Endothelial cell of umbilical vein (primary cell): ENCODE measurements around the gene FAM83F. TPM values are rescaled to one million over a fixed set of nuclear protein-coding genes. Genes with fewer than 3 reads are reported as not detected.

Source experiments
- BruUV-seq: library from RNA; stranded (reverse); fragments of 400-500 nt; replicated peaks from 2 replicates; lab custom pipeline; 2021; lab: Mats Ljungman, UMichigan
- CTCF ChIA-PET: fragments of 300-600, 350-600 bp; sonication (Branson Sonifier 250); formaldehyde crosslinking; loops from one replicate; lab custom pipeline; 2021; ENCODE audit warnings: antibody characterized with exemption, inconsistent platforms; lab: Charles Lee
- POLR2A ChIA-PET: fragments of 300-600, 350-600 bp; sonication (Branson Sonifier 250); formaldehyde crosslinking; loops from one replicate; lab custom pipeline; 2021; ENCODE audit warnings: antibody characterized with exemption, inconsistent platforms; lab: Charles Lee
- DNase-seq: peaks from one replicate; pipeline ENCODE4 v3.0.0-alpha.2; 2011; ENCODE audit warnings: low read depth, low spot score
- FAIRE-seq: peaks from 2 replicates; lab custom pipeline; 2011; peaks lifted over from hg19 to GRCh38; lab: Jason Lieb, UNC
- H2AFZ ChIP-seq: 2 replicates; pipeline ENCODE4 v1.6.0; 2012; ENCODE audit warnings: low read depth, low read length, control low read depth, inconsistent platforms
- H3K27ac ChIP-seq: 2 replicates; pipeline ENCODE4 v1.5.1; 2011; ENCODE audit warnings: low read depth, mild to moderate bottlenecking, control low read depth, low read length, moderate library complexity; ENCODE audit not compliant: insufficient read depth
- H3K27me3 ChIP-seq, 2 experiments: 2 replicates each; pipeline versions ENCODE4 v1.6.0 to v1.6.1; 2011; ENCODE audit warnings: low read length in 2 of 2, mixed read lengths in 1 of 2; ENCODE audit not compliant: control insufficient read depth in 2 of 2, insufficient read depth in 2 of 2
- H3K36me3 ChIP-seq, 2 experiments: 2 replicates in 1 of 2; 3 replicates in 1 of 2; pipeline ENCODE4 v1.5.1; 2011; ENCODE audit warnings: low read length in 2 of 2, mild to moderate bottlenecking in 1 of 2, moderate library complexity in 1 of 2; ENCODE audit not compliant: control insufficient read depth in 2 of 2, insufficient read depth in 2 of 2; ENCODE audit errors: extremely low read depth in 1 of 2
- H3K4me1 ChIP-seq: 3 replicates; pipeline ENCODE4 v1.5.1; 2011; ENCODE audit warnings: mild to moderate bottlenecking, low read length; ENCODE audit not compliant: control insufficient read depth, insufficient read depth; ENCODE audit errors: extremely low read depth
- H3K4me2 ChIP-seq: 2 replicates; pipeline ENCODE4 v1.6.1; 2011; ENCODE audit warnings: low read length, control low read depth, mixed read lengths; ENCODE audit not compliant: insufficient read depth
- H3K4me3 ChIP-seq, 3 experiments: fragments of 200-600 bp in 1 of 3; sonication (generic), shearing (Covaris generic) in 1 of 3; replicated peaks in 1 of 3; 2 replicates each; pipeline ENCODE4 v1.5.1; 2011 to 2016; ENCODE audit warnings: control low read depth in 3 of 3, low read length in 3 of 3, mild to moderate bottlenecking in 2 of 3, inconsistent platforms in 1 of 3, low read depth in 1 of 3, moderate library complexity in 1 of 3; ENCODE audit not compliant: insufficient read depth in 1 of 3
- H3K79me2 ChIP-seq: 2 replicates; pipeline ENCODE4 v1.6.0; 2012; ENCODE audit warnings: low read length, inconsistent platforms; ENCODE audit not compliant: control insufficient read depth, insufficient read depth
- H3K9ac ChIP-seq: replicated peaks from 2 replicates; pipeline ENCODE3; 2011; ENCODE audit warnings: low read length, control low read depth; ENCODE audit not compliant: insufficient read depth; ENCODE audit errors: extremely low read depth
- H3K9me1 ChIP-seq: replicated peaks from 3 replicates; pipeline ENCODE4 v1.6.0; 2011; ENCODE audit warnings: mild to moderate bottlenecking, low read length; ENCODE audit not compliant: control insufficient read depth, insufficient read depth; ENCODE audit errors: extremely low read depth
- H3K9me3 ChIP-seq: replicated peaks from 2 replicates; pipeline ENCODE4 v1.5.1; 2012; ENCODE audit warnings: low read length, inconsistent platforms; ENCODE audit not compliant: control insufficient read depth, insufficient read depth
- H4K20me1 ChIP-seq: replicated peaks from 2 replicates; pipeline ENCODE3; 2011; ENCODE audit warnings: mild to moderate bottlenecking, low read length; ENCODE audit not compliant: control insufficient read depth, insufficient read depth; ENCODE audit errors: extremely low read depth
- CTCF ChIP-seq, 2 donors: IDR thresholded peaks; 1 replicate in 1 of 2; 2 replicates in 1 of 2; pipeline ENCODE4 v1.5.1; 2011; ENCODE audit warnings: low read length in 2 of 2, mild to moderate bottlenecking in 2 of 2, moderate library complexity in 2 of 2, control low read depth in 1 of 2, inconsistent platforms in 1 of 2, low read depth in 1 of 2; ENCODE audit not compliant: insufficient read depth in 1 of 2; ENCODE audit errors: extremely low read depth in 1 of 2
- EZH2 ChIP-seq: IDR thresholded peaks from 2 replicates; pipeline ENCODE4 v1.6.1; 2012; ENCODE audit warnings: borderline replicate concordance, low read depth, mild to moderate bottlenecking, moderate library complexity, low read length, inconsistent platforms; ENCODE audit not compliant: severe bottlenecking
- FOS ChIP-seq: IDR thresholded peaks from 2 replicates; pipeline ENCODE4 v1.6.1; 2011; ENCODE audit warnings: mild to moderate bottlenecking, low read length, moderate library complexity, borderline replicate concordance; ENCODE audit not compliant: insufficient read depth
- GATA2 ChIP-seq: IDR thresholded peaks from 2 replicates; pipeline ENCODE4 v1.7.0; 2011; ENCODE audit warnings: low read depth, mild to moderate bottlenecking, moderate library complexity, mixed read lengths, low read length; ENCODE audit not compliant: insufficient read length, insufficient read depth
- JUN ChIP-seq: IDR thresholded peaks from 2 replicates; pipeline ENCODE4 v1.6.1; 2011; ENCODE audit warnings: borderline replicate concordance, low read depth; ENCODE audit not compliant: insufficient read length, insufficient read depth
- MAX ChIP-seq: IDR thresholded peaks from 2 replicates; pipeline ENCODE4 v1.6.1; 2011; ENCODE audit not compliant: insufficient read depth, insufficient read length
- MYC ChIP-seq: IDR thresholded peaks from one replicate; pipeline ENCODE4 v1.6.1; 2011; ENCODE audit warnings: mild to moderate bottlenecking, low read depth, low read length
- POLR2A ChIP-seq: IDR thresholded peaks from 2 replicates; pipeline ENCODE4 v1.6.1; 2012; ENCODE audit warnings: low read depth, mild to moderate bottlenecking, control low read depth, low read length
- POLR2AphosphoS5 ChIP-seq: IDR thresholded peaks from 2 replicates; pipeline ENCODE4 v1.6.1; 2012; ENCODE audit warnings: low read depth, mild to moderate bottlenecking, control low read depth, low read length, moderate library complexity; ENCODE audit not compliant: insufficient read depth
- dilution Hi-C: fragments of 300-500 bp; cut with MboI; formaldehyde crosslinking; loops from one replicate; pipeline ENCODE4 v1.15.0; 2019; ENCODE audit warnings: low sequenced_read_pairs; ENCODE audit not compliant: extremely low pct_ligation_motif_present
- intact Hi-C: fragments of 100-400 bp; cut with micrococcal nuclease; formaldehyde crosslinking; loops from one replicate; pipeline ENCODE4 v1.10.0; 2022
- polyA plus RNA-seq, 4 experiments: library from polyadenylated mRNA; depleted of rRNA in 3 of 4; stranded (reverse) in 3 of 4; unstranded in 1 of 4; fragments of >200 nt; gene quantifications; 2 replicates each; pipeline versions ENCODE4 v1.2.1 to v1.2.3, GENCODE V29; 2011 to 2012; ENCODE audit warnings: missing spikeins in 1 of 4
- total RNA-seq: library from RNA; stranded (reverse); gene quantifications from 2 replicates; pipeline ENCODE4 v1.2.3, GENCODE V29; 2021

Gene FAM83F
- total and polyA plus RNA-seq, 2 donors (not counting 3 experiments of a cell fraction or from before 2014, with no cell fraction given): not detected

- Histone ChIP-seq H3K4me2 (no peak overlapping the region), H4K20me1 (peaks cover 6% of the 10 kb centered on the region), H3K79me2 (no peaks in the 10 kb centered on the region), H3K4me1 (no peaks in the 10 kb centered on the region), H3K36me3 (no peaks in the 10 kb centered on the region), H3K9me3 (no peaks in the 10 kb centered on the region), H3K9ac (no peak overlapping the region), H3K27me3 (peaks cover 17 to 29% of the 10 kb centered on the region in 2 experiments), H3K4me3 (no peak overlapping the region), H2AFZ (no peak overlapping the region), H3K27ac (no peak overlapping the region), H3K9me1 (no peaks in the 10 kb centered on the region)
- FAIRE-seq: no peak
- TF ChIP-seq MAX (no peak), MYC (no peak), EZH2 (no peak), FOS (no peak), POLR2AphosphoS5 (no peak), POLR2A (no peak), GATA2 (no peak), CTCF (IDR thresholded peaks at IDR 0.05; ENCODE audit: extremely low read depth in 1 of 2, insufficient read depth in 1 of 2, low read depth in 1 of 2, low read length in 2 of 2) (no peak), JUN (no peak)
- intact Hi-C loops: no loop called here
- no TSS peak for BruUV-seq
- ChIA-PET CTCF (no interaction called here), POLR2A (no interaction called here)
- dilution Hi-C loops: no loop called here
- DNase-seq: no peak
Measured at GRCh38 chr22:40083794-40084193, 89.0 kb downstream of the FAM83F start.
